HepG2 (cell line): ENCODE results near the gene KRTAP10-6. TPM values are rescaled to one million over a fixed set of nuclear protein-coding genes. Genes with fewer than 3 reads are reported as not detected.
A peak's percentile ranks its signal among the peaks of the same experiment; 100 is the strongest.

ENCODE experiments used
- ARNTL ChIP-seq: sonication (generic); formaldehyde crosslinking; IDR thresholded peaks from 2 replicates; pipeline ENCODE4 v1.4.0; 2020; ENCODE audit warnings: mild to moderate bottlenecking, missing genetic modification reagents
- HOXD1 ChIP-seq: sonication (generic); formaldehyde crosslinking; IDR thresholded peaks from 2 replicates; pipeline ENCODE4 v1.5.0; 2020; ENCODE audit warnings: missing genetic modification reagents
- ISL2 ChIP-seq: sonication (generic); formaldehyde crosslinking; IDR thresholded peaks from 2 replicates; pipeline ENCODE4 v1.5.0; 2020; ENCODE audit warnings: missing genetic modification reagents
- KDM5B ChIP-seq: sonication (generic); formaldehyde crosslinking; IDR thresholded peaks from 2 replicates; pipeline ENCODE4 v1.4.0; 2020; ENCODE audit warnings: missing genetic modification reagents, mild to moderate bottlenecking, borderline replicate concordance
- NR2F6 ChIP-seq, 2 experiments: IDR thresholded peaks; 2 replicates each; pipeline ENCODE4 v1.6.1; 2016; ENCODE audit warnings: antibody characterized with exemption in 1 of 2, mild to moderate bottlenecking in 1 of 2
- PHF8 ChIP-seq: sonication (generic); formaldehyde crosslinking; IDR thresholded peaks from 2 replicates; pipeline ENCODE4 v1.5.0; 2020; ENCODE audit warnings: missing genetic modification reagents
- REPIN1 ChIP-seq: sonication (generic); formaldehyde crosslinking; IDR thresholded peaks from 2 replicates; pipeline ENCODE4 v1.8.0; 2022; ENCODE audit warnings: missing genetic modification reagents, low read depth, mild to moderate bottlenecking, borderline replicate concordance
- ZNF331 ChIP-seq: sonication (generic); formaldehyde crosslinking; IDR thresholded peaks from 2 replicates; pipeline ENCODE4 v1.4.0; 2020; ENCODE audit warnings: missing genetic modification reagents
- polyA plus RNA-seq, 8 experiments: library from polyadenylated mRNA; depleted of rRNA in 3 of 8; stranded (reverse) in 7 of 8; unstranded in 1 of 8; fragments of >200 nt; fragmentation: Illumina TruSeq in 4 of 8; extraction: Trizol in 4 of 8; gene quantifications; 2 replicates each; pipeline versions ENCODE4 v1.2.1 to v1.2.3, GENCODE V29; 2011 to 2016; ENCODE audit warnings: low read depth in 4 of 8, missing spikeins in 1 of 8, mixed read lengths in 1 of 8; ENCODE audit not compliant: insufficient read depth in 1 of 8
- total RNA-seq, 5 experiments: library from RNA; depleted of rRNA; stranded (reverse); fragments of >200 nt; fragmentation: Illumina TruSeq; extraction: Trizol; gene quantifications; 2 replicates each; pipeline ENCODE4 v1.2.3, GENCODE V29; 2016; ENCODE audit warnings: low read depth in 1 of 5
- TF ChIP-seq, protein P1 (sequence below): sonication (generic); formaldehyde crosslinking; IDR thresholded peaks from 2 replicates; pipeline ENCODE4 v1.4.0; 2020; ENCODE audit warnings: missing genetic modification reagents
- TF ChIP-seq, protein P2 (sequence below): sonication (generic); formaldehyde crosslinking; IDR thresholded peaks from 2 replicates; pipeline ENCODE4 v1.4.0; 2020; ENCODE audit warnings: missing genetic modification reagents
- TF ChIP-seq, protein P3 (sequence below): sonication (generic); formaldehyde crosslinking; IDR thresholded peaks from 2 replicates; pipeline ENCODE4 v1.4.0; 2020; ENCODE audit warnings: low read depth, mild to moderate bottlenecking, missing genetic modification reagents
- TF ChIP-seq, protein P4 (sequence below), 2 experiments: sonication (generic) in 1 of 2; formaldehyde crosslinking in 1 of 2; IDR thresholded peaks; 2 replicates each; pipeline versions ENCODE4 v1.4.0 to v1.6.1; 2018 to 2020; ENCODE audit warnings: missing genetic modification reagents in 2 of 2, borderline replicate concordance in 1 of 2, low read depth in 1 of 2, mild to moderate bottlenecking in 1 of 2, missing biosample characterization in 1 of 2
- TF ChIP-seq, protein P5 (sequence below): IDR thresholded peaks from 2 replicates; pipeline ENCODE4 v1.6.1; 2016
- TF ChIP-seq, protein P6 (sequence below): sonication (generic); formaldehyde crosslinking; IDR thresholded peaks from 2 replicates; pipeline ENCODE4 v1.8.0; 2022; ENCODE audit warnings: missing genetic modification reagents, mild to moderate bottlenecking, borderline replicate concordance
- TF ChIP-seq, protein P7 (sequence below): sonication (generic); formaldehyde crosslinking; IDR thresholded peaks from 2 replicates; pipeline ENCODE4 v1.5.1; 2020; ENCODE audit warnings: mild to moderate bottlenecking, moderate library complexity, missing genetic modification reagents

The KRTAP10-6 gene
- total and polyA plus RNA-seq, 2 of the 13 experiments (the other 11 are each of a cell fraction or from before 2014, with no cell fraction given) = not detected

DNA sequence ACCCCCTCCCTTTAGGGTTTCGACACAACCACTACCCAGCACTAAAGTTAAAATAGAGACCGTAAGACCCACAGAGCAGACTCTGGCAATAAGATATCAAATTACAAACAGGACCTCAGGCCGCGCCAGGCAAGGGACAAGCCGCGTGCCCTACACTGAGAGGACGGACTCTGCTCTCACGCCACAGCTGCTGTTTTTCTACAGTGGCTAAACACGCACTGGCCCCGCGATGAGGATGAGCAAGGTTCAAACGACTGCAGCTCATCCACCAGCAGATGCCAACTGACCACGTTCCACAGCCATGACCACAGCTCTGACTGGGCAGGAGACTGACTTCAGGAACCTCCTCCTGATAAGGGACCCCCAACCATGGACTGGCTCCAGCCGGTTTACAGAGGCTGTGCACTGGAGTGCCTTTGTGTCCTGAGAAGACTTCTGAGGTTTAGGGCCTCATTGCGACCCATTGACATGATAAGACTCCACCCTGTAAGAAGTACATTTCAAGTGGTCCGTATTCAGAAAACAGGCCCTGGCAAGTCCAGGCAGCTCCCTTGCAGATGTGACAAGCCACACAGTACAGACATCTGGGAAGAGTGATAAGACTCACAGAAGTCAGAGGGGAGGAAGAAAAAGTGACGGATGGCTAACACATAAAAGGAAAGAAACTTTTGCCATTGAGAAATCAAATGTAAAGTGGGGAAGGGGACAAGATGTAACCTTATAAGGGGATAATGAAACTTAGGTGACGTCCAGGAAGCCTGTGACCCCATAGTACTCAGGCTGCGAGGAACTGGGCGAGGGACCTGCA is 1.5 kb upstream of the KRTAP10-6 start (continued):
- TF ChIP-seq, protein P1, sequence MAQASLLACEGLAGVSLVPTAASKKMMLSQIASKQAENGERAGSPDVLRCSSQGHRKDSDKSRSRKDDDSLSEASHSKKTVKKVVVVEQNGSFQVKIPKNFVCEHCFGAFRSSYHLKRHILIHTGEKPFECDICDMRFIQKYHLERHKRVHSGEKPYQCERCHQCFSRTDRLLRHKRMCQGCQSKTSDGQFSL (CRISPR knock-in tag) = peak; percentile 28; the same call in 1 of the 2 replicates
- TF ChIP-seq NR2F6 (IDR thresholded peaks at IDR 0.05) (no peak), NR2F6 (CRISPR knock-in tag; IDR thresholded peaks at IDR 0.05) (peak; percentile 65), REPIN1 (CRISPR knock-in tag) (peak; percentile 71; the same call in 1 of the 2 replicates), PHF8 (CRISPR knock-in tag) (peak; percentile 36; the same call in 1 of the 2 replicates), ZNF331 (CRISPR knock-in tag) (peak; percentile 89), KDM5B (CRISPR knock-in tag) (peak; percentile 39; the same call in 1 of the 2 replicates), ISL2 (CRISPR knock-in tag) (peak; percentile 51), ARNTL (CRISPR knock-in tag) (peak; percentile 92), HOXD1 (CRISPR knock-in tag) (no peak)
- TF ChIP-seq, protein P2, sequence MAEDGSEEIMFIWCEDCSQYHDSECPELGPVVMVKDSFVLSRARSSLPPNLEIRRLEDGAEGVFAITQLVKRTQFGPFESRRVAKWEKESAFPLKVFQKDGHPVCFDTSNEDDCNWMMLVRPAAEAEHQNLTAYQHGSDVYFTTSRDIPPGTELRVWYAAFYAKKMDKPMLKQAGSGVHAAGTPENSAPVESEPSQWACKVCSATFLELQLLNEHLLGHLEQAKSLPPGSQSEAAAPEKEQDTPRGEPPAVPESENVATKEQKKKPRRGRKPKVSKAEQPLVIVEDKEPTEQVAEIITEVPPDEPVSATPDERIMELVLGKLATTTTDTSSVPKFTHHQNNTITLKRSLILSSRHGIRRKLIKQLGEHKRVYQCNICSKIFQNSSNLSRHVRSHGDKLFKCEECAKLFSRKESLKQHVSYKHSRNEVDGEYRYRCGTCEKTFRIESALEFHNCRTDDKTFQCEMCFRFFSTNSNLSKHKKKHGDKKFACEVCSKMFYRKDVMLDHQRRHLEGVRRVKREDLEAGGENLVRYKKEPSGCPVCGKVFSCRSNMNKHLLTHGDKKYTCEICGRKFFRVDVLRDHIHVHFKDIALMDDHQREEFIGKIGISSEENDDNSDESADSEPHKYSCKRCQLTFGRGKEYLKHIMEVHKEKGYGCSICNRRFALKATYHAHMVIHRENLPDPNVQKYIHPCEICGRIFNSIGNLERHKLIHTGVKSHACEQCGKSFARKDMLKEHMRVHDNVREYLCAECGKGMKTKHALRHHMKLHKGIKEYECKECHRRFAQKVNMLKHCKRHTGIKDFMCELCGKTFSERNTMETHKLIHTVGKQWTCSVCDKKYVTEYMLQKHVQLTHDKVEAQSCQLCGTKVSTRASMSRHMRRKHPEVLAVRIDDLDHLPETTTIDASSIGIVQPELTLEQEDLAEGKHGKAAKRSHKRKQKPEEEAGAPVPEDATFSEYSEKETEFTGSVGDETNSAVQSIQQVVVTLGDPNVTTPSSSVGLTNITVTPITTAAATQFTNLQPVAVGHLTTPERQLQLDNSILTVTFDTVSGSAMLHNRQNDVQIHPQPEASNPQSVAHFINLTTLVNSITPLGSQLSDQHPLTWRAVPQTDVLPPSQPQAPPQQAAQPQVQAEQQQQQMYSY (CRISPR knock-in tag) = 0 out of 2 replicates have a peak, but pooled peaks have one; percentile 40
- TF ChIP-seq, protein P3, sequence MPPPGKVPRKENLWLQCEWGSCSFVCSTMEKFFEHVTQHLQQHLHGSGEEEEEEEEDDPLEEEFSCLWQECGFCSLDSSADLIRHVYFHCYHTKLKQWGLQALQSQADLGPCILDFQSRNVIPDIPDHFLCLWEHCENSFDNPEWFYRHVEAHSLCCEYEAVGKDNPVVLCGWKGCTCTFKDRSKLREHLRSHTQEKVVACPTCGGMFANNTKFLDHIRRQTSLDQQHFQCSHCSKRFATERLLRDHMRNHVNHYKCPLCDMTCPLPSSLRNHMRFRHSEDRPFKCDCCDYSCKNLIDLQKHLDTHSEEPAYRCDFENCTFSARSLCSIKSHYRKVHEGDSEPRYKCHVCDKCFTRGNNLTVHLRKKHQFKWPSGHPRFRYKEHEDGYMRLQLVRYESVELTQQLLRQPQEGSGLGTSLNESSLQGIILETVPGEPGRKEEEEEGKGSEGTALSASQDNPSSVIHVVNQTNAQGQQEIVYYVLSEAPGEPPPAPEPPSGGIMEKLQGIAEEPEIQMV (CRISPR knock-in tag) = peak; percentile 58; the same call in 1 of the 2 replicates
- TF ChIP-seq, protein P4, sequence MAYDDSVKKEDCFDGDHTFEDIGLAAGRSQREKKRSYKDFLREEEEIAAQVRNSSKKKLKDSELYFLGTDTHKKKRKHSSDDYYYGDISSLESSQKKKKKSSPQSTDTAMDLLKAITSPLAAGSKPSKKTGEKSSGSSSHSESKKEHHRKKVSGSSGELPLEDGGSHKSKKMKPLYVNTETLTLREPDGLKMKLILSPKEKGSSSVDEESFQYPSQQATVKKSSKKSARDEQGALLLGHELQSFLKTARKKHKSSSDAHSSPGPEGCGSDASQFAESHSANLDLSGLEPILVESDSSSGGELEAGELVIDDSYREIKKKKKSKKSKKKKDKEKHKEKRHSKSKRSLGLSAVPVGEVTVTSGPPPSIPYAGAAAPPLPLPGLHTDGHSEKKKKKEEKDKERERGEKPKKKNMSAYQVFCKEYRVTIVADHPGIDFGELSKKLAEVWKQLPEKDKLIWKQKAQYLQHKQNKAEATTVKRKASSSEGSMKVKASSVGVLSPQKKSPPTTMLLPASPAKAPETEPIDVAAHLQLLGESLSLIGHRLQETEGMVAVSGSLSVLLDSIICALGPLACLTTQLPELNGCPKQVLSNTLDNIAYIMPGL (CRISPR knock-in tag; IDR thresholded peaks at IDR 0.05; ENCODE audit: borderline replicate concordance in 1 of 2, low read depth in 1 of 2) = peak in 1 of 2 experiments; percentile 47; a peak in 2 of 4 replicates
- TF ChIP-seq, protein P5, sequence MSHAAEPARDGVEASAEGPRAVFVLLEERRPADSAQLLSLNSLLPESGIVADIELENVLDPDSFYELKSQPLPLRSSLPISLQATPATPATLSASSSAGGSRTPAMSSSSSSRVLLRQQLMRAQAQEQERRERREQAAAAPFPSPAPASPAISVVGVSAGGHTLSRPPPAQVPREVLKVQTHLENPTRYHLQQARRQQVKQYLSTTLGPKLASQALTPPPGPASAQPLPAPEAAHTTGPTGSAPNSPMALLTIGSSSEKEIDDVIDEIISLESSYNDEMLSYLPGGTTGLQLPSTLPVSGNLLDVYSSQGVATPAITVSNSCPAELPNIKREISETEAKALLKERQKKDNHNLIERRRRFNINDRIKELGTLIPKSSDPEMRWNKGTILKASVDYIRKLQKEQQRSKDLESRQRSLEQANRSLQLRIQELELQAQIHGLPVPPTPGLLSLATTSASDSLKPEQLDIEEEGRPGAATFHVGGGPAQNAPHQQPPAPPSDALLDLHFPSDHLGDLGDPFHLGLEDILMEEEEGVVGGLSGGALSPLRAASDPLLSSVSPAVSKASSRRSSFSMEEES = peak; percentile 79; the same call in 1 of the 2 replicates
- TF ChIP-seq, protein P6, sequence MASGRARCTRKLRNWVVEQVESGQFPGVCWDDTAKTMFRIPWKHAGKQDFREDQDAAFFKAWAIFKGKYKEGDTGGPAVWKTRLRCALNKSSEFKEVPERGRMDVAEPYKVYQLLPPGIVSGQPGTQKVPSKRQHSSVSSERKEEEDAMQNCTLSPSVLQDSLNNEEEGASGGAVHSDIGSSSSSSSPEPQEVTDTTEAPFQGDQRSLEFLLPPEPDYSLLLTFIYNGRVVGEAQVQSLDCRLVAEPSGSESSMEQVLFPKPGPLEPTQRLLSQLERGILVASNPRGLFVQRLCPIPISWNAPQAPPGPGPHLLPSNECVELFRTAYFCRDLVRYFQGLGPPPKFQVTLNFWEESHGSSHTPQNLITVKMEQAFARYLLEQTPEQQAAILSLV (CRISPR knock-in tag) = peak; percentile 86
- TF ChIP-seq, protein P7, sequence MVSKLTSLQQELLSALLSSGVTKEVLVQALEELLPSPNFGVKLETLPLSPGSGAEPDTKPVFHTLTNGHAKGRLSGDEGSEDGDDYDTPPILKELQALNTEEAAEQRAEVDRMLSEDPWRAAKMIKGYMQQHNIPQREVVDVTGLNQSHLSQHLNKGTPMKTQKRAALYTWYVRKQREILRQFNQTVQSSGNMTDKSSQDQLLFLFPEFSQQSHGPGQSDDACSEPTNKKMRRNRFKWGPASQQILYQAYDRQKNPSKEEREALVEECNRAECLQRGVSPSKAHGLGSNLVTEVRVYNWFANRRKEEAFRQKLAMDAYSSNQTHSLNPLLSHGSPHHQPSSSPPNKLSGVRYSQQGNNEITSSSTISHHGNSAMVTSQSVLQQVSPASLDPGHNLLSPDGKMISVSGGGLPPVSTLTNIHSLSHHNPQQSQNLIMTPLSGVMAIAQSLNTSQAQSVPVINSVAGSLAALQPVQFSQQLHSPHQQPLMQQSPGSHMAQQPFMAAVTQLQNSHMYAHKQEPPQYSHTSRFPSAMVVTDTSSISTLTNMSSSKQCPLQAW = peak; percentile 92
